Globus pallidus (tissue), 1 donor: ENCODE results near the gene ULBP2.
A peak's percentile ranks its signal among the peaks of the same experiment; 100 is the strongest.
"Not testable (repeated sequence)": the region's sequence is repeated elsewhere in the genome, so short reads cannot be mapped to it uniquely, and the experiment has no call there.

Source experiments
- DNase-seq: peaks from one replicate; pipeline ENCODE4 v3.0.0-alpha.2; 2015; ENCODE audit warnings: low spot score

The ULBP2 gene

GRCh38 chr6:149951626-149952025, 9.8 kb downstream of the ULBP2 start:
- DNase-seq: no peak

DNA sequence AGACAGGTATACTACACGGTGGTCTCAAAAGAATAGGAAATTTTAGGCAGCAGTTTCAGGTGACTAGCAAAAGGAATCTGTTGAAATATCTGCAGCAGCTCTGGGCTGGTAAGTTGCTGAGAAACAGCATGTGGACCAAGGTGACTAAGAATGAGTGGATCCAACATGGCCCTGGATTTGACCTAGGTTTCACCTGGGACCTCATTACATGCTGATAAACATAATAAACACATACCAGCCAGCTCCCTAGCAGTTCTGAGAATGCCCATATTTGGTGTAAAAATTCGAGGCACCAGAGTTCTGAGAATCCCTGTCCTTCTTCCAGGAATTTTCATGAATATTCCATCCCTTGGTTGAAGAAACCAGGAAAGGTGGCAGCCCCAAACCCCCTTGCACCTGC, 11.6 kb downstream of the ULBP2 start:
- DNase-seq: not testable (repeated sequence)

DNA sequence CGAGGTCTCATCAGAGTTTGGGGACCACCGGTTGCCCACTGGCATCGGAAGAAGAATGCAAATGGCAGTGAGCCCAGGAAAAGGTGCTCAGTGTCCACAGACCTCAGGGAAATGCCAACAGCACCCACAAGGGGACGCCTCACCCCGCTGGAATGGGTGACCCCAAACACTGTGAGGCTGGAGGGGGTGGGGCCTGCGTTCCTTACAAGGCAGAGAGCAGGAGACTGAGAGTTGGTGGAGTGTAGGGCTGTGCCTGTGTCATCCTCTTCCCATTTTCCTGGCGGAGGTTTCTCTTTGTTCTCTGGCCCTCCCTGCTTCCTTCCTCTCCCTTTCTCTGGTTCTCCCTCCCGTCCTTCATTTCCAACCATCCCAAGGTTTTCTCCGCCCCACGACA, 12.1 kb downstream of the ULBP2 start:
- not testable (repeated sequence) for DNase-seq

- not testable (repeated sequence) for DNase-seq
Measured at GRCh38 chr6:149954328-149954983, 12.6 kb downstream of the ULBP2 start.

- DNase-seq: not testable (repeated sequence)
Measured at GRCh38 chr6:149954984-149955653, 13.3 kb downstream of the ULBP2 start.

DNA sequence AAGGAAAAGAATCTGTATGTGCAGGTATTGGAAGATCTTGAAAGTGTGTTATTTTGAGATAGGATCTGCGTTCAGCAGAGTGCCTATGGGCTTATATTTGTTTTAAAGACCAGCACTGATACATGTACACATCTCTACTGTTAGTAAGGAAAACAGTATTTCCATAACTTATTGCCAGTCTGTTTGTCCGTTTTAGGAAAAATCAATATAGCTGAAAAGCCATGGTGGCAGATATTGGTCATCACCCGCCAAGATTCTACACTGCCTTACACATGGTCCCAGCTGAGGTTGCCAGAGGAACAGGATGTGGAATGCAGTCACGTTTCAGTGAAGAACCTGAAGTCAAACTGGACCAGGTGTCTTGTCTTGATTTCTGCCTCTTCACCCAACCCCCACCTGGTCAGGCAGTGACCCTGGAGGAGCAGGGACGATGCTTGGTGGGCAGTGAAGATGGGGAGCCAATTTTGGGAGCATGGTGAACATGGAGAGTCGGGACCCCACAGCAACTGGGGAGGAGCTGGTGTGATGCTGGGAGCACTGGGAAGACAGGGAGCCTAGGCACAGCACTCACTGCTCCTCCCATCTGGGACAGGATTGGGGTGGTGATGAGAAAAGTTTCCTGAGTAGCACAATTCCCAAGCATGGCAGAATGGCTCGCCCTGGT, 14.0 kb downstream of the ULBP2 start:
- not testable (repeated sequence) for DNase-seq

DNA sequence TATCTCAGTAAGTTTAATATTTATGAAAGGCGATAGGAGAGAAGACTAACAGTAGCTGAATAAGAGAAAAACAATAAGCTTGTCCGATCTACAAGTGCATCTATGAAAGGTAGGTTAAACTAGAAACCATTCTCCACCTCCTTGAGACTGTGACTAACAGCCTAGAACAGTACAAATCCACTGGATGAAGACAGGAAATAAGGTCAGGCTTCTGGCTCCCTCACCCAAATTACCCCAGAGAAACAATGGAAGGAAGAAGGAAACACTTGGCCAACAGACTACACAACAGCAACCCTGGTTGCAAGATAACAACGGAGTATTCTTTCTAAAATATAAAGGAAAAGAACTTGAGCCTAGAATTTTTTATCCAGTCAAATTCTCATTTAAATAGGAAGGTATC, 16.3 kb downstream of the ULBP2 start:
- DNase-seq: not testable (repeated sequence)

GRCh38 chr6:149959806-149960205, 18.0 kb downstream of the ULBP2 start:
- not testable (repeated sequence) for DNase-seq

DNA sequence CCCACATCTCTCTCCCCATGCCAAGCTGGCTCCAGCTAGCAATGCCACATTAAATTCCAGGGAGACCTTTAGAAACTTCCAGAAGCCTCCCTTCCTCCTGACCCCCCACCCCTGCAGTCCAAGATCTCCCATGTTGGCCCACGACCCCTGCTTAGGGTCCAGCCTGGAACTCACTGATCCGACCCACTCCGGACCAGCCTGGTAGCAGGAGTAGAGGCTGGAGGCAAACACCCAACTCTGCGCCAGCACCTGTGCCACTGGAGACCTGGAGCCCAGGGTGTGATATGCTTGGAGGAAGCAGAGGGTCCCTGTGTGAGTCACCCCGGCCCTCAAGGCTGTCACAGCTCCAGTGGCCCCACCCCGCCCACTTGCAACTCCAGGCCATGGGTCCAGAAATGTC, 18.7 kb downstream of the ULBP2 start:
- DNase-seq: no peak

GRCh38 chr6:149961728-149962425, 20.1 kb downstream of the ULBP2 start:
- DNase-seq: no peak

DNA sequence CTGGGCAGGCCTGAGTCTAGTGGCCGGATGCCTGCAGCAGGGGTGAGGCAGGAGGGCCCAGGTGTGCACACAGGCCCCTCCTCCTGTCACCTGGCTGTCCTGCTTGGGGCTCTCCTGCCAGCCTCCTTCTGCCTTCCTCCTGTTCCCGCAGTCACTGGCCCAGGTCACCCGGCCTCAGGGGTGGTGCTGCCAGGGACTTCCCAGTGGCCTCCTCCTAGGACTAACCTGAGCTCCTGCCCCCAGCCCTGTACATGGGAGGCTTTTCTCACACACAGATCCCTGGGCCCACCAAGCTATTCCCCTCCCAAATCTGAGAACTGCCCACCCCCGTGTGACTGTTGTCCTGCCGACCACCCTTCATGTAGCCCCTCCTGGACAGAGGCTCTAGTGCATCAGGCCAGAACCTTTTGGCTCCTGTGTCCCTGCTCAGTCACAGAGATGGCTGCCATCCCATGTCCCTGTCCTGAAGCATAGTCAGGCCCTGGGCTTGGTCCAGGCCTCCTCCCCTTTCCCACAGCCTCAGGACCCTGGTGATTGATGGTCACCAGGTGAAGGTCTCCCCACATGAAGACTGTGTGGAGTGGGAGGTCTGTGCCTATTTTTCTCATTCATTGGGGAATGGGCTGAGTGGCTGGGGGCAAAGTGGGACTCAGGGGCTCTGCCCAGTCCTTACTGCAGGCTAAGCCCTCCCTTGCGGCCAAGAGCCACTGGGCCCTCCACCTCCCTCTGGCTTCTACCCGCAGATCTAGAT, 20.8 kb downstream of the ULBP2 start:
- DNase-seq: no peak

DNA sequence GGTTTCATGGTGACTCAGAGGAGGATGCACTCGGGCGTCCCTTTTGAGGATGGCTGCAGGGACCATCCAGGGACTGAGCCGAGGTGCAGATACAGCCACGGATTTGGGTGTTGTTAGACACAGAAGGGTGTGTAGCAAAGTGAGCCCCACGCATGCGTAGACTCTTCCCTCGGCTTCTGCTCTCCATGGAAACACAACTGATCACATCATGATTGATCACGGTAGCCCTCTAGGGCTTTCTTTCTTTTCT, 21.3 kb downstream of the ULBP2 start:
- DNase-seq: no peak

DNA sequence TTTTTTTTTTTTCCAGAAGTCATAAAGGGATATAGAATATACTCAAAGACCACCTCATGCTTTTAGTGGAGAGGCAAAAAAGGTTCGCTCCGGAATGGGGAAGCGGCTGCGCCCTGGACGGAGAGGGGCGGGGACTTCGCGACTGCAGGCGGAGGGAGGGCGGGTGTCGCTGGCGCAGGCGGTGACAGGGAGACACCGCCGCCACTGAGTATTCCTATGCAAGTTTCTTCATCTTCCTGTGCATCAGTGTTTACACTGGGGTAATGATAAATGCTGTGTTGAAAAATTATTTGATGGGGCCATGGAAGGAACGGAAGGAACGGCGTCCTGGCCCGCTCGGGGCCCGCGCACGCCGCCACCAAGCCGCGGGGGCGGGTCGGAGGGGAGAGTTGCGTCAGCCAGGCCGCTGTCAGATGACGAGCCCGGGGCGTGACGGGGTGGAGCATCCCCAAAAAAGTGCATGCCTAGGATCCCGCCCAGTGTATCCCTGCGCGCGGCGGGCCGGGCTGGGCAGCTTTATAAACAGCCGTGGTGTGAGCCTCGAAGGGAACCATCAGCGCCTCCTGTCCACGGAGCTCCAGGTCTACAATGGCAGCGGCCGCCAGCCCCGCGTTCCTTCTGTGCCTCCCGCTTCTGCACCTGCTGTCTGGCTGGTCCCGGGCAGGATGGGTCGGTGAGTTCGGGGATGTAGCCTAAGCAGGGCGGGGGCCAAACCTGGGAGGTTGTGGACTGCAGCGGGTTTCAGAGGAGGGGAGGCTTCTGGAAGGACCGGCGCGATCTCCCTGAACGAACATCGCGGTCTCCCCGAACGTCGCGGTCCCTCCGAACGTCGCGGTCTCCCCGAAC, 21.9 kb downstream of the ULBP2 start, which contains the start of gene ULBP1:
Gene ULBP1, plus strand, starts transcription at position 482 of the 846 bp plus-strand sequence. Its CDS starts 107 bp downstream, at position 589.
- DNase-seq: peak; percentile 20

DNA sequence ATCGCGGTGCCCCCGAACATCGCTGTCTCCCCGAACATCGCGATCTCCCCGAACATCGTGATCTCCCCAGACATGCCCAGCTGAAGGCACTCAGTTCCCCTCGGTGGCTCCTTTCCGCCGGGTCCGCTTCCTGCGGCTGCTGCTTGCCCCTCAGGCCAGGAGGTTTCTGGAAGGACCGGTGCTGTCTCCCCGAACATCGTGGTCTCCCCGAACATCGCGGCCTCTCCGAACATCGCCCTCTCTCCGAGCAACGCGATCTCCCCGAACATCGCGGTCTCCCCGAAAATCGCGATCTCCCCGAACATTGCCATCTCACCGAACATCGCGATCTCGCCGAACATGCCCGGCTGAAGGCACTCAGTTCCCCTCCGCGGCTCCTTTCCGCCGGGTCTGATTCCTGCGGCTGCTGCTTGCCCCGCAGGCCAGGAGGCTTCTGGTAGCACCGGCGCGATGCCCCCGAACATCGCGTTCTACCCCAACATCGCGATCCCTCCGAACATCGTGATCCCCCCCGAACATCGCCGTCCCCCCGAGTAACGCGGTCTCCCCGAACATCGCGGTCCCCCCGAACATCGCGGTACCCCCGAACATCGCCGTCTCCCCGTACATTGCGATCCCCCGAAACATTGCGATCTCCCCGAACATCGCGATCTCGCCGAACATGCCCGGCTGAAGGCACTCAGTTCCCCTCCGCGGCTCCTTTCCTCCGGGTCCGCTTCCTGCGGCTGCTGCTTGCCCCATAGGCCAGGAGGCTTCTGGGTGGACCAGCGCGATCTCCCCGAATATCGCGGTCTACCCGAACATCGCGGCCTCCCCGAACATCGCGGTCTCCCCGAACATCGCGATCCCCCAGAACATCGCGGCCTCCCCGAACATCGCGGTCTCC, 22.7 kb downstream of the ULBP2 start:
- no peak for DNase-seq

DNA sequence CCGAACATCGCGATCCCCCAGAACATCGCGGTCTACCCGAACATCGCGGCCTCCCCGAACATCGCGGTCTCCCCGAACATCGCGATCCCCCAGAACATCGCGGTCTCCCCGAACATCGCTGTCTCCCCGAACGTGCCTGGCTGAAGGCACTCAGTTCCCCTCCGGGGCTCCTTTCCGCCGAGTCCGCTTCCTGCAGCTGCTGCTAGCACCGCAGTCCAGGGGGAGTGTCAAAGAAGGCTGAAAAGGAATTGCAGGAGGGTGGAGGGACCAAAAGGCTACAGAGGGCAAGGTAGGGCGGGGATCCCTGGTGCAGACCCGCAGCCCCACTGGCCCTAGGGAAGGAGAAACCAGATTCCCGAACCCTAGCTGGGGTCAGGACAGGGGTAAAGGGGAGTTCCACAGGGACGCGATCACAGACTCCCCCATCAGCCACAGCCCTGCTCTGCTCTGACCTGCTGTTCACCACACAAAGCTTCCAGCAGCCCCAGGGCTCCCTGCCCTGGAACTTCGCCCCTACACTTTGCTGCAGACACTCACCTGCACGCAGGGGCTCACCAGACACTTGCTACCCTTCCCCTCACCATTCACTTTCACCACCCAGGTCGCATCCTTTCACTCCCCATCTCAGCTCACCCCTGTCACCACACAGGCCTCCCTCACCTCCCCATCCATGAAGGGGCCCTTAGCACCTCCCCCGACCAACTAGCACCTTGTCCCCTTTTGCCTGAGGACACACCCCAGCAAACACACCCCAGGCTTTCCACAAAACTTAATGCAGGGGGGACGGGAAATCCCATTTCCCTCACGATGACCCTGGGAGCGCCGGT, 23.6 kb downstream of the ULBP2 start:
- DNase-seq: no peak

DNA sequence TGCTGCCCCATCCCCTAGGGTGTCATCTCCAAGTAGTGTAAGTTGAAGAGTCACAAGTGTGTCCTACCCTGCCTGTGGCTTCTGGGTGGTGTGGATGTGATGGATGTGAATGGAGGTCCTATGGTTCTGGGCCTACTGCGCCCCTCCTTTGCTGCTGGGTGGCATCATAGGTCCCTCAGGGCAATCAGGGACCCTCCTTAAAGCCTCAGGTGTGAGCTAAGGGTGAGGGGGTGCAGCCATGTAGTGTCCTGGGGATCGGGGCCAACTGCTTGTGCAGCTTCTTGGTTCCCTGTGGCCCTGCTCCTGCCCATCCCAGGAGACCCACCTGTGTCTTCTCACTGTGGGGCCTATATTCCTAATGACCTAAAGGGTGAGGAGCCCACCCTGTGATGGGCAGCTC, 24.5 kb downstream of the ULBP2 start:
- not testable (repeated sequence) for DNase-seq

- no peak for DNase-seq
Measured at GRCh38 chr6:149967591-149967990, 25.8 kb downstream of the ULBP2 start.

GRCh38 chr6:149967999-149968398, 26.2 kb downstream of the ULBP2 start:
- DNase-seq: not testable (repeated sequence)

DNA sequence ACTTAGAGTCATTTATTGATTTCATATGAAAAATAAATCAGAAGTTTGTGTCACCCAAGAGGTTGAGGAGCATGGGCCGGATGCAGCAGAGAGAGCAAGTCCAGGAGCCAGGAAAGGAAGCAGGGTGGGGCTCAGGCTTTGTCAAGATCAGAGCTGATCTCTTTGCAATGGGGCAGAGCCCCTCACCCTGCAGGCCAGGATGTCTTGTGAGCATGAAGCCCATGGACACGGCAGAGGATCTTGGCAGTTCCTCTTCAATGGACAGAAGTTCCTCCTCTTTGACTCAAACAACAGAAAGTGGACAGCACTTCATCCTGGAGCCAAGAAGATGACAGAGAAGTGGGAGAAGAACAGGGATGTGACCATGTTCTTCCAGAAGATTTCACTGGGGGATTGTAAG, 27.1 kb downstream of the ULBP2 start:
- not testable (repeated sequence) for DNase-seq
